GM21786 (cell line): ENCODE measurements around the gene CD2AP.

Experiments
- ATAC-seq: cut with Tn5 transposase; IDR thresholded peaks from one replicate; pipeline ENCODE4 v1.9.1; 2021; ENCODE audit not compliant: unreplicated experiment

The CD2AP gene

GRCh38 chr6:47671777-47672176 lies 194.2 kb downstream of the CD2AP start:
- ATAC-seq, result no peak

DNA sequence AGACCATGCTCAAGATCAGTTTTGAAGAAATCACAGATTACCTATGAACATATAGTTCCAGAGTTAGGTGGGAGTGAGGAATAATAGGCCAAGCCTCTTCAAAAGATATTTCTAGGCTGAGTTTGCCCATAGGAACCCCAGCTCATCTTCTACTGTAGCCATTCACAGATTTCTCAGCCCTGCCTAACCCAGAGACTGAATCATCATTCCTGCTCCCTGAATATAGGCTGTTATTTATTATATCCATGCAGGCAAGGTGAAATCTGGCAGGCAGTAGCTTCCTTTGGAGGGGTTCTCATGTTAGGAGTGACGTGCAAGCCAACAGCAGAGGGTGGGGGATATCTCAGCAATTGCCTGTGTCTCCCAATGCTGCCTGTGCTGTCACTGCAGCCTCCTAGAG lies 195.2 kb downstream of the CD2AP start:
- no peak for ATAC-seq

GRCh38 chr6:47674673-47675072 lies 197.1 kb downstream of the CD2AP start:
- ATAC-seq, result no peak
